ENCODE measurements around the gene MOXD1. TPM values are rescaled to one million over a fixed set of nuclear protein-coding genes. Genes with fewer than 3 reads are reported as not detected.

MOXD1 gene
- total and polyA plus RNA-seq, 2 of the 8 experiments (the other 6 are each of a cell fraction or from before 2014, with no cell fraction given): 1.6 to 3.5 TPM

GRCh38 chr6:132392270-132392646 lies 9.0 kb downstream of the MOXD1 start:
- POLR2A ChIA-PET (ENCODE audit: partially characterized antibody): interaction anchor here (1.1 kb wide), 1 partner anchor 8 kb away, joined by 3 read pairs; no protein-coding TSS in a partner anchor
- Histone ChIP-seq H3K27ac (ENCODE audit: low read depth, low read length) (no peak overlapping the region), H3K9me3 (ENCODE audit: insufficient read depth in 2 of 2, low read depth in 1 of 2, low read length in 1 of 2) (no peaks in the 10 kb centered on the region)

More at GRCh38 chr6:132392270-132392646, 9.0 kb downstream of the MOXD1 start:
- no peak overlapping the region for H4K8ac ChIP-seq (ENCODE audit: extremely low read depth, insufficient read depth, low read length)
- H2AFZ ChIP-seq (ENCODE audit: low read length): peak overlapping the region; percentile 74
- no peak overlapping the region for H4K5ac ChIP-seq (ENCODE audit: insufficient read length, low read depth, low read length)
- TF ChIP-seq ASH2L (IDR thresholded peaks at IDR 0.05; ENCODE audit: low read length) (no peak), TBP (IDR thresholded peaks at IDR 0.05; ENCODE audit: low read depth, low read length) (no peak), POLR2A (IDR thresholded peaks at IDR 0.05; ENCODE audit: control extremely low read depth in 1 of 2, low read depth in 2 of 2, low read length in 2 of 2) (no peak)
- no peak overlapping the region for H3K9ac ChIP-seq (replicated peaks in 1 of 4; ENCODE audit: extremely low read depth in 1 of 4, low read depth in 3 of 4, low read length in 3 of 4)
- H3K79me2 ChIP-seq (ENCODE audit: control insufficient read depth in 1 of 2, insufficient read depth in 2 of 2, low read length in 2 of 2): no peaks in the 10 kb centered on the region
- H2AK5ac ChIP-seq (ENCODE audit: low read depth, low read length): no peak overlapping the region
- no peaks in the 10 kb centered on the region for H3K36me3 ChIP-seq (ENCODE audit: control insufficient read depth in 2 of 4, insufficient read depth in 4 of 4, low read length in 3 of 4)
- peaks cover 4 to 11% (median 10%) of the 10 kb centered on the region in 4 experiments; a peak in 4 of 7 replicates for H3K4me1 ChIP-seq (replicated peaks in 1 of 4; ENCODE audit: control insufficient read depth in 3 of 4, insufficient read depth in 4 of 4, low read length in 3 of 4)
- H3K18ac ChIP-seq (ENCODE audit: extremely low read depth, low read length): no peak overlapping the region
- H3K14ac ChIP-seq (ENCODE audit: insufficient read length): no peak overlapping the region
- DNase-seq (ENCODE audit: low read depth in 1 of 2, low spot score in 2 of 2): no peak
- no peak for FAIRE-seq
- no peaks in the 10 kb centered on the region for H3K23me2 ChIP-seq (ENCODE audit: low read depth, low read length)
- no peak overlapping the region for H2BK120ac ChIP-seq (replicated peaks; ENCODE audit: low read depth, low read length)
- H4K91ac ChIP-seq (replicated peaks; ENCODE audit: insufficient read length, low read length): no peak overlapping the region
- H3K4me2 ChIP-seq (ENCODE audit: insufficient read depth in 1 of 2, low read depth in 2 of 2, low read length in 2 of 2): peak overlapping the region; percentile 9 to 16; a peak in 1 of 4 replicates
- no peaks in the 10 kb centered on the region for H3K27me3 ChIP-seq (replicated peaks in 1 of 4; ENCODE audit: control insufficient read depth in 3 of 4, extremely low read depth in 1 of 4, insufficient read depth in 3 of 4, low read length in 3 of 4)
- no peak overlapping the region for H2BK20ac ChIP-seq (ENCODE audit: low read length)
- no peak overlapping the region for H3K4ac ChIP-seq (replicated peaks; ENCODE audit: insufficient read length, low read depth, low read length)
- CTCF ChIA-PET (ENCODE audit: partially characterized antibody): interaction anchor here (0.8 to 5.6 kb wide), 22 partner anchors 10 to 375 kb away, joined by 3 to 60 read pairs (median 4); partner anchors contain the start of gene STX7
- H3K79me1 ChIP-seq (ENCODE audit: low read depth, low read length): no peaks in the 10 kb centered on the region
- no peak overlapping the region for H3K4me3 ChIP-seq (ENCODE audit: extremely low read depth in 1 of 4, insufficient read depth in 2 of 4, low read depth in 3 of 4, low read length in 4 of 4)
- no peak overlapping the region for H2BK12ac ChIP-seq (ENCODE audit: low read depth, low read length)
- 70% methylated on average over 5 of the region's 5 CpGs; no CpG with 5 or more reads in 1 of the 2 experiments for WGBS, 2 experiments (ENCODE audit: extremely low coverage in 1 of 2, insufficient coverage in 1 of 2, insufficient read length in 1 of 2, insufficient replicate concordance in 2 of 2, low coverage in 1 of 2, low lambda C conversion rate in 2 of 2, missing lambda C conversion rate in 1 of 2)
- H2BK5ac ChIP-seq (ENCODE audit: low read depth, low read length): no peak overlapping the region
- H3K56ac ChIP-seq (replicated peaks; ENCODE audit: insufficient read length, low read depth, low read length): no peak overlapping the region
- H3K23ac ChIP-seq (ENCODE audit: insufficient read length): no peak overlapping the region
- H2BK15ac ChIP-seq (ENCODE audit: low read length): no peak overlapping the region
- no peaks in the 10 kb centered on the region for H4K20me1 ChIP-seq (replicated peaks in 1 of 2; ENCODE audit: control insufficient read depth in 1 of 2, insufficient read depth in 2 of 2, low read length in 2 of 2)
